NT2/D1 (cell line): ENCODE results near the gene ADAMTS5.

Experiments
- DNase-seq: peaks from one replicate; pipeline ENCODE4 v3.0.0-alpha.2; 2011; ENCODE audit warnings: low read depth, low spot score
- H3K27me3 ChIP-seq: 2 replicates; pipeline ENCODE4 v1.6.0; 2011; ENCODE audit warnings: mild to moderate bottlenecking; ENCODE audit not compliant: insufficient read length, insufficient read depth
- H3K36me3 ChIP-seq: 2 replicates; pipeline ENCODE4 v1.6.1; 2011; ENCODE audit warnings: mild to moderate bottlenecking, low read length, mixed read lengths; ENCODE audit not compliant: insufficient read depth, insufficient read length
- H3K4me1 ChIP-seq: 2 replicates; pipeline ENCODE4 v1.5.1; 2011; ENCODE audit not compliant: insufficient read depth, insufficient read length
- H3K4me3 ChIP-seq: 2 replicates; pipeline ENCODE4 v1.5.1; 2011; ENCODE audit warnings: low read depth; ENCODE audit not compliant: insufficient read length
- H3K9ac ChIP-seq: 2 replicates; pipeline ENCODE4 v1.6.0; 2011; ENCODE audit warnings: low read depth; ENCODE audit not compliant: insufficient read length
- H3K9me3 ChIP-seq: 2 replicates; pipeline ENCODE4 v1.5.1; 2011; ENCODE audit warnings: mild to moderate bottlenecking, low read length; ENCODE audit not compliant: insufficient read depth
- SUZ12 ChIP-seq: IDR thresholded peaks from 2 replicates; pipeline ENCODE4 v1.6.1; 2011; ENCODE audit not compliant: insufficient read length, insufficient read depth; ENCODE audit errors: extremely low read depth
- YY1 ChIP-seq: IDR thresholded peaks from 2 replicates; pipeline ENCODE4 v1.6.1; 2011; ENCODE audit not compliant: insufficient read length, insufficient read depth
- ZNF274 ChIP-seq: IDR thresholded peaks from 2 replicates; pipeline ENCODE4 v1.6.1; 2011; ENCODE audit warnings: mild to moderate bottlenecking, low read depth, low read length

ADAMTS5 gene

DNA sequence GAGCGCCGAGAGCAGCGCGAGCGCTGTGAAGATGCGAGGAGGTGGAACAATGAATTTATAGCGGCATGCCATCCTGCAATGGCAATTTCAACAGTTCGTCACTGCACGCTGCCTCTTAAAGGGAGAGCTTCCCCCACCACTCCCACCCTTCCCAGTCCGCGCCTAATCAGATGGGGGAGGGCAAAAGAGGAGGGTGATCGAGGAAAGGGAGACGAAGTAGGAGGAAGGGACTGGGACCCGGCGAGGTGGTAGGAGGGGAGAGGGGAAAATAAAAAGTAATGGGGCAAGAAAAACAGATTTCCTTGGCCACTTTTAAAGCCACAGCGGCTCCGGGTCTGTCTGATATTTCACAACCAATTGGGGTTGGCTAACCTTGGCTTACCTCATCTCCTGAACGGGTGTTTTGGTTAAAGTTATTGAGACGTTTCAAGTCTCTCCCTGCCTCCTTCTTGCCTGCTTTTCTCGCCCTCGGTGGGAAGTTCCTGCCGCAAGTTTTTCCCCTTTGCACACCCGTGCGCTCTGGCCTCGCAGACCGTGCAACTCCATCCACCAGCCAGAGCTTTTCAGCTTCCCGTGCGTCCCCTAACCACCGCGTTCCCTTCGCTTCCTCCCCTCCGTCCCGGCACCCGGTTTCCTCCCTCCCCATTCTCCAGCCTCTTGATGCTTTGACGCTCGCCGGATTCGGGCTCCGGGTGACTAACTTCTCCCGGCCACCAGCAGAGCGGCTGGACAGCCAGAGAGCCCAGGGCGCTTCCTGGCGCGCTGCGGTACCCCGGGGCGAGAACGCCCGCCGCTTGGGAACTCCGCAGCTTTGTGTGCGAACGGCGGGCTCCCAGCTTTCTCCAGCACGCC lies at the start of gene ADAMTS5:
ADAMTS5 (minus strand) TSS at position 27 of the 852 bp plus-strand sequence. CDS start 697 bp downstream, outside the sequence.
- Histone ChIP-seq H3K9me3 (peaks cover 11% of the 10 kb centered on the region; the same call in 1 of the 2 replicates), H3K27me3 (peaks cover 65% of the 10 kb centered on the region), H3K9ac (peak within 1 kb of the TSS; percentile 69), H3K4me1 (peaks cover 6% of the 10 kb centered on the region), H3K36me3 (no peaks in the 10 kb centered on the region), H3K4me3 (peak within 1 kb of the TSS; percentile 66)
- TF ChIP-seq SUZ12 (no peak), ZNF274 (no peak), YY1 (no peak)
- DNase-seq = no peak

DNA sequence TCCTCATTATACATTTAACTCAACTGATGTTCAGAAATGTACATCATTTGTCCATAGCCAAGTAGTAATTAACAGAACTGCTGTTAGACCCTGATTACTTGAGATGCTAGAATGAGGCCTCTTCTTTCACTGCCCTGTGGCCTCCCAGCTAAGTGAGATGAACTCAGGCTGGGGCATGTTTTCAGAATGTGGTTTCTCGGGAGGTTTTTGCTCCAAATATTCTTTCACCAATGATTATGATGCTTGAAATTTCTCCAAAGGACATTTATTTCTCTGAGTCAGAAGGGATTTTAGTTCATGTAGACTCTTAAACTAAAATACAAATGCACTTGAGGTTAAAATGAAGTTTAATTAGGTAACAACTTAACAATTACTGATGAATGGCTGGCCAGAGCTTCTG lies 34.6 kb upstream of the ADAMTS5 start:
- Histone ChIP-seq H3K9ac (no peak overlapping the region), H3K27me3 (no peaks in the 10 kb centered on the region), H3K4me1 (no peaks in the 10 kb centered on the region), H3K36me3 (no peaks in the 10 kb centered on the region), H3K9me3 (no peaks in the 10 kb centered on the region), H3K4me3 (no peak overlapping the region)
- no peak for DNase-seq
- TF ChIP-seq ZNF274 (no peak), YY1 (no peak), SUZ12 (no peak)

DNA sequence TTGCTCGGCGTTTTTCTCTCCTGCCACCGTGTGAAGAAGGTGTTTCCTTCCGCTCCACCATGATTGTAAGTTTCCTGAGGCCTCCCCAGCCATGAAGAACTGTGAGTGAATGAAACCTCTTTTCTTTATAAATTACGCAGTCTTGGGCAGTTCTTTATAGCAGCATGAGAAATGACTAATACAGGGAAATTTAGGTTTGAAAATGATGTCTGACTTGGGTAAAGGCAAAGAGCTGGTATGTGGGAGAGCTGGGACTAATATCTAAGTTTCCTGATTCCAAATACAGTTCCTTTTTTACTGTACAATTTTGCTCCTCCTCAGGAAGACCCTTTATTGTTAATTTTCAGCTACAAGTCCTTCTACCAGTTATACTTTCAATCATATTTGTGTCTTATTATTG lies 16.7 kb upstream of the ADAMTS5 start:
- no peaks in the 10 kb centered on the region for H3K27me3 ChIP-seq
- no peak for DNase-seq
- no peak overlapping the region for H3K4me3 ChIP-seq
- H3K36me3 ChIP-seq = no peaks in the 10 kb centered on the region
- TF ChIP-seq SUZ12 (no peak), ZNF274 (no peak), YY1 (no peak)
- H3K9ac ChIP-seq = no peak overlapping the region
- peaks cover 12% of the 10 kb centered on the region for H3K9me3 ChIP-seq
- no peaks in the 10 kb centered on the region for H3K4me1 ChIP-seq

DNA sequence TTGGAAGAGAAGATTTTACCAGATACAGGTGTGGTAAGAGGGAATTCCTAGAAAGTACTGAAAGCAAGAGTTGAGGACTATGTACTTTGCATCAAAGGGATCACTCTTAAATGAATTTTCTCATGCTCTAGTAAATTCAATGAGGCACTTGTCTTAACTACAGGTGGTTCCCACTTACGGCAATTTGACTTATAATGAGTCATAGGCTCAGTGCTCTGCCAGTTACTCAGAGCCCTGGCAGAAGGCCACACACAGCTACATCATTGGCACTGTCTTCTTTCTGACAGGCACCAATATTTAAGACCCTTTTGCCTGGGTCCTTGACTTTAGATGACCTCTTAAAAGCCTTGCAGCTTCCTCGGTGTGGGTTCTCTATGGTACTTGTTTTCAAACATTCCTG lies 15.9 kb upstream of the ADAMTS5 start:
- Histone ChIP-seq H3K4me1 (no peaks in the 10 kb centered on the region), H3K27me3 (no peaks in the 10 kb centered on the region), H3K9ac (no peak overlapping the region), H3K9me3 (peaks cover 12% of the 10 kb centered on the region), H3K4me3 (no peak overlapping the region), H3K36me3 (no peaks in the 10 kb centered on the region)
- TF ChIP-seq ZNF274 (no peak), YY1 (no peak), SUZ12 (no peak)
- DNase-seq = no peak

DNA sequence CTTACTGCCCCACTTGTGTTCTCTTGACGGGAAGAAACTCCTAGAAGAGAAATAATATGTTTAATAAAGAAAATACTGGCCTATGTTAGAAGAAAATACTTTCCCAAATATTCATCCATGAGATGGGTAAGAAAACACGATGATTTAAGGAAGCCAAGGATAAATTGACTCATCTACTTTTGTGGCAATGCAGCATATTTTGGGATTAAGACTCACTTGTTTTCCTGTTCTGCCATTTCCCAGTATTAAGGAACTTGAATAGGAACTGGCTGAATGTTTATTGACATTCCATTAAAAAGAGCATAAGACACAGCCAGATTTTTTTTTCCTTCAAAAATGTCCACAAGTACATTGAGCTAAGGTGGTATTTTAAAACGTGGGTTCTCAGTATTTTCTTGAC lies 10.9 kb upstream of the ADAMTS5 start:
- H3K9ac ChIP-seq = no peak overlapping the region
- H3K36me3 ChIP-seq = no peaks in the 10 kb centered on the region
- DNase-seq = no peak
- H3K27me3 ChIP-seq = no peaks in the 10 kb centered on the region
- no peak overlapping the region for H3K4me3 ChIP-seq
- H3K4me1 ChIP-seq = no peaks in the 10 kb centered on the region
- TF ChIP-seq SUZ12 (no peak), YY1 (no peak), ZNF274 (no peak)
- peaks cover 12% of the 10 kb centered on the region for H3K9me3 ChIP-seq

DNA sequence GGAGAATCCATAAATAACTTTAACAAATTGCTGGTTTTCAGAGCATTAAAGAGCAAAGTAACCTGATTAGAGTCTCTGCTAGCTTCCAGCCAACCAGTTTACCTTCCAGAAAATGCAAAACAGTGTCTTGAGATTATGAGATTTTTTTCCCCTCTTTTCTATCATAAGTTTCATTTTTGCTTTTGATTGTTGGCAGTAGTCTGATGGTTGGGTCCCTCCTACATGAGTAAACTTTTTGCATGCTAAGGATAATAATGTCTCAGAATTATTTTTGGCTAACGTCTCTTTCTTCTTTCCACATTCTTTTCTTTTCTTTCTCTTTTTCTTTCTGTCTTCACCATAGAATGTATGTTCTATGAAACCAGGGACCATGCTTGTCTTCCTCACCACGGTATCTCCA lies 6.3 kb upstream of the ADAMTS5 start:
- peaks cover 23% of the 10 kb centered on the region for H3K27me3 ChIP-seq
- no peak overlapping the region for H3K4me3 ChIP-seq
- TF ChIP-seq SUZ12 = no peak
- TF ChIP-seq YY1 = no peak
- TF ChIP-seq ZNF274 = no peak
- H3K36me3 ChIP-seq = no peaks in the 10 kb centered on the region
- no peaks in the 10 kb centered on the region for H3K9me3 ChIP-seq
- no peak for DNase-seq
- H3K4me1 ChIP-seq = peaks cover 2% of the 10 kb centered on the region
- H3K9ac ChIP-seq = no peak overlapping the region

DNA sequence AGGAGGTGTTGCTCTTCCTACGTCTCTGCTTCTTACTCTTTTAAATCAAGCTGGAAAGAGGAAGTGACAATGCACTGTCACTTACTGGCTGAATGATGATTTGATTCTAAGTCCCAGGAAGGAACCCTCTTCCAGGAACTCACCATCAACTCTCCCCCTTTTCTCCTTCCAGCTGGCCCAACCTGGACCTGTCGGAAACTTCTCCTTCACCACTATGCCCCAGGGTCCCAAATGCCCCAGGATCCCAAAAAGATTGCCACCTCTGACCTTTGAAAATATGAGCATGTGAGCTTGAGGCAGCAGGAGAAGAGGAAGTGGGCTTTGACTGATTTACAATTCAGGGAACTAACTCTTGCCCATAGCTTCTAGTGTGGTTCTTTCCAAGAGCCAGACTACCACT lies 5.3 kb upstream of the ADAMTS5 start:
- no peak for TF ChIP-seq SUZ12
- no peak for TF ChIP-seq YY1
- TF ChIP-seq ZNF274 = no peak
- Histone ChIP-seq H3K4me3 (no peak overlapping the region), H3K9me3 (no peaks in the 10 kb centered on the region), H3K4me1 (peaks cover 2% of the 10 kb centered on the region), H3K9ac (no peak overlapping the region), H3K36me3 (no peaks in the 10 kb centered on the region), H3K27me3 (peaks cover 34% of the 10 kb centered on the region)
- DNase-seq = no peak
